GM12865 (cell line): ENCODE data around the gene CHST10.
"Not testable (repeated sequence)": the region's sequence is repeated elsewhere in the genome, so short reads cannot be mapped to it uniquely, and the experiment has no call there.

Source experiments
- DNase-seq: peaks from one replicate; pipeline ENCODE4 v3.0.0; 2010; ENCODE audit warnings: low read depth
- H3K4me3 ChIP-seq: 2 replicates; pipeline ENCODE4 v1.5.1; 2011; ENCODE audit warnings: mild to moderate bottlenecking, low read depth, low read length, control low read depth
- CTCF ChIP-seq: IDR thresholded peaks from 2 replicates; pipeline ENCODE4 v1.5.1; 2011; ENCODE audit warnings: low read length, control low read depth, low read depth, inconsistent platforms; ENCODE audit not compliant: insufficient read depth; ENCODE audit errors: missing control alignments

Gene CHST10

GRCh38 chr2:100380681-100381080 lies 36.8 kb downstream of the CHST10 start:
- TF ChIP-seq CTCF = no peak
- DNase-seq = no peak
- H3K4me3 ChIP-seq = no peak overlapping the region

DNA sequence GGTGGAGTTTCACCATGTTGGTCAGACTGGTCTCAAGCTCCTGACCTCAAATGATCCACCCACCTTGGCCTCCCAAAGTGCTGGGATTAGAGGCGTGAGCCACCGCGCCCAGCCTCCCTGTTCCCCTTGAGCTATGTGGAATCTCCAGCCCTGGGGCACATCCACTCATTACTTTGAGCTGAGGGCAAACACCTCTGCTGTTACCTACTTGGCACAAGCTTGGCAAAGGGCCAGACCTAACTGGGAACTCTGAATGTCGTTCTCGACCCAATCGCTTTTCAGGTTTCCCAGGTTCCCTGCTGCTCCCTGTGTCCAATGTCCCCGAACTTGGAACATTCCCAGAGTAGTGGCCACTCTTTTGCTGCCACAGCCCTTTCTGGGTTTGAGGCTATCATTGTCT lies 40.6 kb downstream of the CHST10 start:
- no peak for DNase-seq
- H3K4me3 ChIP-seq = no peak overlapping the region
- TF ChIP-seq CTCF = no peak

GRCh38 chr2:100367163-100367562 lies 50.3 kb downstream of the CHST10 start:
- TF ChIP-seq CTCF = no peak
- no peak overlapping the region for H3K4me3 ChIP-seq
- no peak for DNase-seq

DNA sequence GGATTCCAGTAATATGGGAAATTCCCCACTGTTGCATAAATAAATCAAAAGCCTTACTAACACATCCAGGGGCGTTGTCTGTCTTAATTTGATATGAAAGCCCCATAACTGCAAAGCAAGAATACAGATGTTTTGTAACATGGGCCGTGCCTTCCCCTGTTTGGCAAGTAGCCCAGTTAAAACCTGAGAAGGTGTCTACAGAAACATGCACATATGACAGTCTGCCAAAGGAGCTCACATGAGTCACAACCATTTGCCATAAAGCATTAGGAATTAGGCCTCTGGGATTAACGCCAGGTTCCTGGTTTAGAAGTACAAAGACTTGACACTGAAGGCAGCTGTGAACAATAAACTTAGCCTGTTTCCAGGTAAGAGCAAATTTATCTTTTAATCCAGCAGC lies 52.0 kb downstream of the CHST10 start:
- no peak for TF ChIP-seq CTCF
- DNase-seq = no peak
- H3K4me3 ChIP-seq = no peak overlapping the region

DNA sequence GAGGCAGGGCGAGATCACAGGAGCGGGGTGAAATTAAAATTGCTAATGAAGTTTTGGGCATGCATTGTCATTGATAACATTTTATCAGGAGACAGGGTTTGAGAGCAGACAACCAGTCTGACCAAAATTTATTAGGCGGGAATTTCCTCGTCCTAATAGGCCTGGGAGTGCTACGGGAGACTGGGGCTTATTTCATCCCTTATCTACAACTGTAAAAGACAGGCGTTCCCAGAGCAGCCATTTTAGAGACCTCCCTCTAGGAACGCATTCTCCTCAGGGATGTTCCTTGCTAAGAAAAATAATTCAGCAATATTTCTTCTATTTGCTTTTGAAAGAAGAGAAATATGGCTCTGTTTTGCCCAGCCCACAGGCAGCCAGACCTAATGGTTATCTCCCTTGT lies 55.2 kb downstream of the CHST10 start:
- not testable (repeated sequence) for DNase-seq

DNA sequence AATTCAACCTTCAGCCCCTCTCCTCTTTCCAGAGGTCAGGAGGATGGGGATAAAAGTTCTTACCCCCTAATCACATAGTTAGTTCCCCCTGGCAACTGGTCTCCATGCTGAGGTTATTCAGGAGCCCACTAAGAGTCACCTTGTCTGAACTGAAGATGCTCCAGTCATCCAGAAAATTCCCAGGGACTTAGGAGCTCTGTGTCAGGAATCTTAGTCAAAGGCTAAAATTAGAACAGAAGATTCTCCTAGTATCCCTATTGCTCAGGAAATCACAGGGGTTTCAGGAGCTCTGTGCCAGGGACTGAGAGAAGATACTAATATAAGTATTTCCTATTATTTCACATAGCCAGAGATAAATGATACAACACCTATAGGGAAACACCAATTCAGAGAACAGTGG lies 57.9 kb downstream of the CHST10 start:
- DNase-seq = no peak
- H3K4me3 ChIP-seq = no peak overlapping the region
- TF ChIP-seq CTCF = no peak

More for the DNA sequence above, 55.2 kb downstream of the CHST10 start:
- H3K4me3 ChIP-seq = not testable (repeated sequence)

- TF ChIP-seq CTCF = no peak
- DNase-seq = no peak
Measured at GRCh38 chr2:100358554-100358953, 58.9 kb downstream of the CHST10 start.

More at GRCh38 chr2:100358554-100358953, 58.9 kb downstream of the CHST10 start:
- H3K4me3 ChIP-seq = no peak overlapping the region
